Neutrophil (primary cell): ENCODE results near the gene LIMS1.
"Not testable (repeated sequence)": the region's sequence is repeated elsewhere in the genome, so short reads cannot be mapped to it uniquely, and the experiment has no call there.

Experiments used
- H3K27ac ChIP-seq: fragments of 200-600 bp; sonication (generic); 2 replicates; pipeline ENCODE4 v1.5.1; 2016; ENCODE audit warnings: mild to moderate bottlenecking, moderate library complexity
- H3K27me3 ChIP-seq: fragments of 200-600 bp; sonication (generic); 2 replicates; pipeline ENCODE4 v1.6.0; 2016; ENCODE audit warnings: mild to moderate bottlenecking
- H3K36me3 ChIP-seq: fragments of 200-600 bp; sonication (generic); 2 replicates; pipeline ENCODE4 v1.5.1; 2017
- H3K4me1 ChIP-seq, 2 experiments: fragments of 200-600 bp in 1 of 2; sonication (generic) in 1 of 2; 1 replicate in 1 of 2; 2 replicates in 1 of 2; pipeline versions ENCODE4 v1.5.1 to v1.6.1; 2013 to 2016; ENCODE audit warnings: low read depth in 1 of 2, low read length in 1 of 2, mild to moderate bottlenecking in 1 of 2, moderate library complexity in 1 of 2; ENCODE audit not compliant: control insufficient read depth in 1 of 2, insufficient read depth in 1 of 2
- H3K4me3 ChIP-seq, 2 experiments: fragments of 200-600 bp in 1 of 2; sonication (generic) in 1 of 2; 1 replicate in 1 of 2; 2 replicates in 1 of 2; pipeline ENCODE4 v1.5.1; 2013 to 2016; ENCODE audit warnings: low read depth in 1 of 2, low read length in 1 of 2, mild to moderate bottlenecking in 1 of 2, moderate library complexity in 1 of 2
- H3K9me3 ChIP-seq: fragments of 200-600 bp; sonication (generic); 2 replicates; pipeline ENCODE4 v1.5.1; 2016
- TF ChIP-seq, protein P1 (sequence below): fragments of 200-600 bp; sonication (generic); IDR thresholded peaks from 2 replicates; pipeline ENCODE4 v1.5.1; 2016; ENCODE audit warnings: antibody characterized with exemption

Gene LIMS1, protein sequence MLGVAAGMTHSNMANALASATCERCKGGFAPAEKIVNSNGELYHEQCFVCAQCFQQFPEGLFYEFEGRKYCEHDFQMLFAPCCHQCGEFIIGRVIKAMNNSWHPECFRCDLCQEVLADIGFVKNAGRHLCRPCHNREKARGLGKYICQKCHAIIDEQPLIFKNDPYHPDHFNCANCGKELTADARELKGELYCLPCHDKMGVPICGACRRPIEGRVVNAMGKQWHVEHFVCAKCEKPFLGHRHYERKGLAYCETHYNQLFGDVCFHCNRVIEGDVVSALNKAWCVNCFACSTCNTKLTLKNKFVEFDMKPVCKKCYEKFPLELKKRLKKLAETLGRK

DNA sequence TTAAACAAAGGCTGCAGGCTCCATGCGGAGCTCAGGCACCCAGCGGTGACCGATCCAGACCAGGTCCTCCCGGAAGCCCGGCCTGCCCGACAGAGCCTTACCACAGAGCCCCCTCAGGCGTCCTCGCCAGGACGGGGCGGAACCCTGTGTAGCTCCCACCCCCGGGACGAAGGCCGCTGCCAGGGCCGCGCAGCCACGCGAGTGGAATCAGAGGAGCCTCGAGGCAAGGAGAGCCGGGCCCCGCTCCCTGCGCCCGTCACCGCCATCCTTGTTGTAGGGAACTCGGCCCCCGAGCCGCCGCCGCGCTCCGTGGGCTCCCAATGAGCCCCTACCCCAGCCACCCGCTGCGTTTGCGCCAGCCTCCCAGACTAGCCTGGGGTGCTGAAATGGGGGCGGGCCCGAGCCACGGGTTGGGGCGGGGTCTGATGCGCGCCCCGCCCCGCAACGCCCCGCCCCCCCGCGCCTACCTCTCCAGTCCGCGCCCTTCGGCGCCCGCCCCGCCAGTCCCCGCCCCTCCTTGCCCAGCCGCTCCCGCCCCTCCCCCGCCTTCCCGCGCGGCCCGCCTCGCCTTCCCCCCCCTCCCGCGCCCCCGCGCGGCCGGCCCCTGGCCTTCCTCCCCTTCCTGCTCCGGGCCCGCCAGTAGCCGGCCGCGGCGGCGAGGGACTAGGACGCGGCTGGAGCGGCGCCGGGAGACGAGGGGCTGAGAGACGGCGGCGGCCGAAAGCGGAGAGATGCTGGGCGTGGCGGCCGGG lies at the start of gene LIMS1:
TSS of gene LIMS1 (plus strand) at position 639 of the 752 bp plus-strand sequence. CDS start at position 732, 93 bp downstream.
- Histone ChIP-seq H3K4me3 (peak within 1 kb of the TSS; percentile 88 to 97), H3K9me3 (no peaks in the 10 kb centered on the region), H3K36me3 (no peaks in the 10 kb centered on the region), H3K4me1 (peaks cover 22 to 24% of the 10 kb centered on the region in 2 experiments), H3K27me3 (no peaks in the 10 kb centered on the region), H3K27ac (peak within 1 kb of the TSS; percentile 81)
- TF ChIP-seq, protein P1, sequence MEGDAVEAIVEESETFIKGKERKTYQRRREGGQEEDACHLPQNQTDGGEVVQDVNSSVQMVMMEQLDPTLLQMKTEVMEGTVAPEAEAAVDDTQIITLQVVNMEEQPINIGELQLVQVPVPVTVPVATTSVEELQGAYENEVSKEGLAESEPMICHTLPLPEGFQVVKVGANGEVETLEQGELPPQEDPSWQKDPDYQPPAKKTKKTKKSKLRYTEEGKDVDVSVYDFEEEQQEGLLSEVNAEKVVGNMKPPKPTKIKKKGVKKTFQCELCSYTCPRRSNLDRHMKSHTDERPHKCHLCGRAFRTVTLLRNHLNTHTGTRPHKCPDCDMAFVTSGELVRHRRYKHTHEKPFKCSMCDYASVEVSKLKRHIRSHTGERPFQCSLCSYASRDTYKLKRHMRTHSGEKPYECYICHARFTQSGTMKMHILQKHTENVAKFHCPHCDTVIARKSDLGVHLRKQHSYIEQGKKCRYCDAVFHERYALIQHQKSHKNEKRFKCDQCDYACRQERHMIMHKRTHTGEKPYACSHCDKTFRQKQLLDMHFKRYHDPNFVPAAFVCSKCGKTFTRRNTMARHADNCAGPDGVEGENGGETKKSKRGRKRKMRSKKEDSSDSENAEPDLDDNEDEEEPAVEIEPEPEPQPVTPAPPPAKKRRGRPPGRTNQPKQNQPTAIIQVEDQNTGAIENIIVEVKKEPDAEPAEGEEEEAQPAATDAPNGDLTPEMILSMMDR = peak; percentile 69

DNA sequence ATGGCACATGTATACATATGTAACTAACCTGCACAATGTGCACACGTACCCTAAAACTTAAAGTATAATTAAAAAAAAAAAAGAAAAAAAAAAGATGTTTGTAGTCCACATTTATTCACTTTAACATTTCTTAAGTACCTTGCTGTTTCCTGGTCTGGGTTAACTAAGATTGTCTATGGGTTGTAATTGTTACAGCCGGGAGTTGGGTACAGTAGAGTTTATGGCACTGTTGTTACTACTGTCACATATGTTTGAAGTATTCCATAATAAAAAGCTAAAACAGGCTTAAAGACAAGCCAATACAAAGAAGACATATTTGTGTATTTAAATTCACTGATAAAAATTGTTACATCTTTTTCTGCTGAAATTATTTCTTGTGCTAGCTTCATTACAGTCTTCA lies 49.0 kb upstream of the LIMS1 start:
- Histone ChIP-seq H3K36me3 (peaks cover 87% of the 10 kb centered on the region), H3K4me3 (no peak overlapping the region), H3K9me3 (no peaks in the 10 kb centered on the region), H3K27ac (no peak overlapping the region), H3K27me3 (no peaks in the 10 kb centered on the region), H3K4me1 (no peaks in the 10 kb centered on the region)
- TF ChIP-seq, protein P1 = no peak

DNA sequence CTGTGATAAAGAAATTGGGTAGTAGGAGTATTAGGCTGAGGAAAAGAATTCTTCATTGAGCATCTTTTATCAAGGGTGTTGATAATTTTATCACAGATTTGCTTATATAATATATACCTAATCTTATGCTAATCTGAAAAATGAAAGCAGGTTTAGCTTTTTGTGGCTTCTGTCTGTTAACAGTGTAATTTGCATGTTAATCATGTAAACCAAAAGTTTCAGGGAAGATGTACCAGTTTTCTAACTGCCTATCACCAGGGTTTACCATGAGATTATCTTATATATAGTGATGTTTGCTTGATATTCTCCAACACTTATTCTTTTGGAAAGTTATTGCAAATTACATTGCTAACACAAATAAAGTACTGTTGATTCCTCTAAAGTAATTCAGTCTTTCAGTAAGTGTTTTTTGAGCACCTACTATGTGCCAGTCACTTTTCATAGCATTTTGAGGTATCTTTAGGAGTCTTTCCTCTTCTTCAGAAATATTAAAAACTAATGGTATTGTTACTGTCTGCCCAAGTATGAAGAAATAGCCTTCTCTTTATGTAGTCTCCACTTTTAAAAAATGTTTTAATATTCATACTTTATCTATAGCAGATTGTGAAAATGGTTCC lies 43.7 kb upstream of the LIMS1 start:
- TF ChIP-seq, protein P1 = no peak
- H3K27ac ChIP-seq = no peak overlapping the region
- peaks cover 98% of the 10 kb centered on the region for H3K36me3 ChIP-seq
- no peak overlapping the region for H3K4me3 ChIP-seq
- H3K4me1 ChIP-seq = no peaks in the 10 kb centered on the region
- no peaks in the 10 kb centered on the region for H3K27me3 ChIP-seq
- no peaks in the 10 kb centered on the region for H3K9me3 ChIP-seq

DNA sequence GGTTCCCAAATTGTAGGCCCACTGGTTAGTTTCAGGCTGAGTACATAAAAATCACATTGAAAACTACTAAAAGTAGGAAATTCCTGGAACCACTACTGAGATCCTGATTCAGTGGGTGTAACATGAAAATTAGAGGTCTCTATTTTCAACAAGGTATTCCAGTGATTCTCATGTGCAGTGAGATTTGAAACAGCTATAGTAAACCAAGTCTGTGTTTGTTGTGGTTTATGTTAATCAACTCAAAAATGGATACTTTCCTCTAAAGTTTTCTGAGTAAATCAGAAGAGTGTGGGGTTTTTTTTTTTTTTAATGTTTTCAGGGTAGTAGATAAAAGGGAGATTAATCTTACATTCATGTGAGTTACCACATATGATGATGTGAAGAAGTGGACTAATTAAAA lies 42.4 kb upstream of the LIMS1 start:
- TF ChIP-seq, protein P1 = no peak
- no peak overlapping the region for H3K27ac ChIP-seq
- H3K27me3 ChIP-seq = no peaks in the 10 kb centered on the region
- no peak overlapping the region for H3K4me3 ChIP-seq
- H3K4me1 ChIP-seq = no peaks in the 10 kb centered on the region
- H3K36me3 ChIP-seq = peaks cover 92% of the 10 kb centered on the region
- no peaks in the 10 kb centered on the region for H3K9me3 ChIP-seq

DNA sequence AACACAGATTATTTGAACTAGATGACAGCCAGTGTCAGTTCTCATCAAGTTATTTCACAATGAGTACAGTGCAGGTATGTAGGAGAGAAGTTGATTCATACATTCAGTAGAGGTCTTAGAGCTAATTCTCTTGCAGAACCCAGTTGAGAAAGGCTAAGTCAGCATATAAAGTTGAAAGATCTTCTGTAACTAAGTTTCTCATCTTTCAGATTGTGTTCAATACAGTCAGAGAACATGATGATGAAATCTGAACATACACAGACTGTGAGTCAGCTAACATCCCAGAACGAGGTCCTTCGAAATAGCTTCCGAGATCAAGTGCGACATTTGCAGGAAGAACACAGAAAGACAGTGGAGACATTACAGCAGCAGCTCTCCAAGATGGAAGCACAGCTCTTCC lies 41.9 kb upstream of the LIMS1 start:
- H3K4me1 ChIP-seq = no peaks in the 10 kb centered on the region
- H3K27ac ChIP-seq = no peak overlapping the region

DNA sequence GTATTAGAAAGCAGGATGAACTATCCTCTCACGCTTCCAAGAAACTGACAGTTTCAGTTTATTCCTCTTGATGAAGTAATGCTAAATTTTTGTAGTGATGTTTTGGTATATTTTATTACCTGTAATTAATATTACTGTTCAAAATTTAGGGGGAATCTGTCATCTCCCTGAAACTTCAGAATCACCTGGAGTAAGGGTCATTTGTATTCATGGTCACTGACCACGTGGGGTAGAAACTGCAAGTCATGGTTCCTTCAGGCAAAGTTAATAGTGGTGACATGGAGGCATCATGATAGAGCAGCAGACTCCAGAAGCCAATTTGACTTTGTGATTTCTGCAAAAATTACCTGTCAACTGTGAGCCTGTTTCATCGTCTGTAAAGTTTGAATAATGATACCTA lies 38.1 kb upstream of the LIMS1 start:
- not testable (repeated sequence) for H3K27me3 ChIP-seq, H3K27ac ChIP-seq, H3K4me1 ChIP-seq, H3K4me3 ChIP-seq, H3K9me3 ChIP-seq
- H3K36me3 ChIP-seq = peaks cover 72% of the 10 kb centered on the region

More for the DNA sequence above, 41.9 kb upstream of the LIMS1 start:
- no peaks in the 10 kb centered on the region for H3K9me3 ChIP-seq
- H3K4me3 ChIP-seq = no peak overlapping the region
- H3K27me3 ChIP-seq = no peaks in the 10 kb centered on the region
- peaks cover 92% of the 10 kb centered on the region for H3K36me3 ChIP-seq
- TF ChIP-seq, protein P1 = no peak

DNA sequence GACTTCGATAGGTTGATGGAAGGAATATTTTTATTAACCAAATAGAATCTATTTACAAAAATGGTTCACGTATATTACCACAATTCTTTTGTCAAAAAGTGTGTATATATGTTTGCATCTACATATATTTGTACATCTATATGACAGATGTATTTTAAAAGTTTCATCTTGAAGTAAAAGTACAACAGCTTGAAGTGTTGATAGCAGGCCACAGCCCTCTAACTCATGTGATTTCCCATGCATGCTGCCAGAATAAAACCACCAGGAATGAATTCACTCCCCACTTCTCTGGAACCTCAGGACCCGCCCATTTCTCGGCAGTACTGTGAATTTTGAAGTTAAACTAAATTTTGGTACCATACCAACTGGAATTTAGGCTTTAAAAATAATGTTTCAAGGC lies 26.6 kb upstream of the LIMS1 start:
- H3K36me3 ChIP-seq = peaks cover 40% of the 10 kb centered on the region
- H3K27ac ChIP-seq, H3K9me3 ChIP-seq, H3K4me1 ChIP-seq, H3K27me3 ChIP-seq, H3K4me3 ChIP-seq: not testable (repeated sequence)

DNA sequence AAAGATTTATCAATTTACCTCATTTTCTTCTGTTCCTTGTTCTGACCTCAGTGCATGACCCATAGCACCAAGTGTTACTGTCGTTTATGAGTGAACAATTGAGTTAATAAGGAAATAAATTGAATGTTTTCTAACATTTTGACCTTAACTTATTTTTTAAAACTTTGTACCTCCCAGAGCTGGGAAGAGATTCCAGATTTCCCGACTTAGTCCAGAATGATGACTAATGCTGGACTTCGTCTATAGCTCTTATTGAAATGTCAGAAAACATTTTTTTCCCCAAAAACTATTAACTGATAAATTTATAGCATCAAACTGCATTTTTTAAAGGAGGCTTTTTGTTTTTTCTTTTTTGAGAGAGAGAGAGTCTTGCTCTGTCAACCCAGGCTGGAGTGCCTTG lies 21.8 kb upstream of the LIMS1 start:
- not testable (repeated sequence) for H3K27me3 ChIP-seq, H3K4me3 ChIP-seq, H3K4me1 ChIP-seq, H3K27ac ChIP-seq, H3K9me3 ChIP-seq
- peaks cover 15% of the 10 kb centered on the region for H3K36me3 ChIP-seq
